Loucy (cell line): Measurements from ENCODE around the gene ADGRB3.

ENCODE experiments used
- H2AFZ ChIP-seq: fragments of 200-600 bp; sonication (generic); 2 replicates; pipeline ENCODE4 v1.6.0; 2016; ENCODE audit warnings: antibody characterized with exemption, mild to moderate bottlenecking, low read length, moderate library complexity
- H3F3A ChIP-seq: fragments of 200-600 bp; 2 replicates; pipeline ENCODE4 v1.6.0; 2016; ENCODE audit warnings: antibody characterized with exemption, low read depth, mild to moderate bottlenecking
- H3K27me3 ChIP-seq: fragments of 200-600 bp; sonication (generic); 2 replicates; pipeline ENCODE4 v1.6.1; 2014; ENCODE audit warnings: low read length, mild to moderate bottlenecking; ENCODE audit not compliant: insufficient read depth, poor library complexity, severe bottlenecking
- H3K36me3 ChIP-seq: fragments of 200-600 bp; sonication (generic); 2 replicates; pipeline ENCODE4 v1.6.1; 2016; ENCODE audit warnings: low read length; ENCODE audit not compliant: insufficient read depth
- H3K4me1 ChIP-seq: fragments of 200-600 bp; sonication (generic); 2 replicates; pipeline ENCODE4 v1.5.1; 2014; ENCODE audit warnings: low read length, mild to moderate bottlenecking; ENCODE audit not compliant: insufficient read depth, poor library complexity, severe bottlenecking
- H3K4me2 ChIP-seq: fragments of 200-600 bp; sonication (generic); 2 replicates; pipeline ENCODE4 v1.6.0; 2014; ENCODE audit warnings: antibody characterized with exemption, low read length, low read depth, mild to moderate bottlenecking; ENCODE audit not compliant: poor library complexity, severe bottlenecking
- H3K4me3 ChIP-seq: fragments of 200-600 bp; sonication (generic); 2 replicates; pipeline ENCODE4 v1.5.1; 2014; ENCODE audit warnings: low read length, mild to moderate bottlenecking, mixed read lengths; ENCODE audit not compliant: poor library complexity, severe bottlenecking
- H3K79me2 ChIP-seq: fragments of 200-600 bp; sonication (generic); 2 replicates; pipeline ENCODE4 v1.6.1; 2014; ENCODE audit warnings: low read length; ENCODE audit not compliant: insufficient read depth
- H3K9ac ChIP-seq: fragments of 200-600 bp; sonication (generic); 2 replicates; pipeline ENCODE4 v1.6.0; 2014; ENCODE audit warnings: mild to moderate bottlenecking, low read depth, low read length, moderate library complexity; ENCODE audit not compliant: poor library complexity, severe bottlenecking
- H3K9me2 ChIP-seq: fragments of 200-600 bp; sonication (generic); replicated peaks from 2 replicates; pipeline ENCODE4 v1.6.1; 2016; ENCODE audit warnings: low read depth, low read length, mixed read lengths
- H3K9me3 ChIP-seq: fragments of 200-600 bp; sonication (generic); 2 replicates; pipeline ENCODE4 v1.6.1; 2014; ENCODE audit warnings: mild to moderate bottlenecking, antibody characterized with exemption, low read length, low read depth; ENCODE audit not compliant: insufficient read depth
- H4K20me1 ChIP-seq: fragments of 200-600 bp; sonication (generic); 2 replicates; pipeline ENCODE4 v1.6.0; 2014; ENCODE audit warnings: antibody characterized with exemption, low read length, mild to moderate bottlenecking; ENCODE audit not compliant: insufficient read depth, poor library complexity, severe bottlenecking
- EZH2phosphoT487 ChIP-seq: fragments of 200-600 bp; IDR thresholded peaks from 2 replicates; pipeline ENCODE4 v1.6.1; 2018; ENCODE audit warnings: antibody characterized with exemption, mild to moderate bottlenecking, moderate library complexity, borderline replicate concordance
- TF ChIP-seq, protein P1 (sequence below): fragments of 200-600 bp; sonication (generic); conservative IDR thresholded peaks from 2 replicates; pipeline ENCODE4 v1.5.1; 2014; ENCODE audit warnings: mild to moderate bottlenecking, antibody characterized with exemption, low read length

The ADGRB3 gene

DNA sequence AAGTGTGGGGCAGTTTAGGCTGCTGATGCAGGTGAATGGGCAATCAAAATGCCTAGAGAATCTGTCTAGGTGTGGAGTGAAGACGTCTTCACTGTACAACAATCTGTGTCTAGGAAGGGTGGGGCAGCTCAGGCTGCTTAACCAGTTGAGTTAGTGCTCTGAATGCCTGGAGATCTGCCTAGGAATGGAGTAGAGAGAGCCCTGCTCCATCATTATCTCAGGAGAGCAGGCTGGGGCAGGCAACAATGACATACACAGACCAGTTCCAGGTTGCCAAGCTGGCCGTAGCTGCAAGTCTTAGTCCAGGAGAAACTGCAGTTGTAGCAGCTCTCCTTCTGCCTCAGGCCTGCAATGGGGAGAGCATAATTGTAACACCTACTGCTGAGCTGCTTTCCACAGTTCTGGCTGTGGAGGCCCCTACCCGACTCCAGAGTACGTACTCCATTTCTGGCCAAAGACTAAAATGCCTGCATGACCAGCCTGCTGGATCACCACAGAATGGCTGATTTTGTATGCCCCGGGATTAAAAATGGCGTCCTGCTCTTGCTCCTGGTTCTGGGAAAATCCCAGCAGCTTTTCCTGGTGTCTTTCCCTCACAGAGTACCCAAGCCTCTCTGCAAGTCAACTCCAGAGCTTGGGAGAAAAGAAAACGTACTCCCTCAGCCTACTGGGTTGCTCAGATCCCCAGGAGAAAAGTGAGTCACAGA, 545.4 kb downstream of the ADGRB3 start:
- H3K79me2 ChIP-seq = no peaks in the 10 kb centered on the region
- H2AFZ ChIP-seq = no peak overlapping the region
- no peaks in the 10 kb centered on the region for H3F3A ChIP-seq
- no peaks in the 10 kb centered on the region for H3K4me1 ChIP-seq
- H3K4me2 ChIP-seq = no peak overlapping the region
- TF ChIP-seq, protein P1, sequence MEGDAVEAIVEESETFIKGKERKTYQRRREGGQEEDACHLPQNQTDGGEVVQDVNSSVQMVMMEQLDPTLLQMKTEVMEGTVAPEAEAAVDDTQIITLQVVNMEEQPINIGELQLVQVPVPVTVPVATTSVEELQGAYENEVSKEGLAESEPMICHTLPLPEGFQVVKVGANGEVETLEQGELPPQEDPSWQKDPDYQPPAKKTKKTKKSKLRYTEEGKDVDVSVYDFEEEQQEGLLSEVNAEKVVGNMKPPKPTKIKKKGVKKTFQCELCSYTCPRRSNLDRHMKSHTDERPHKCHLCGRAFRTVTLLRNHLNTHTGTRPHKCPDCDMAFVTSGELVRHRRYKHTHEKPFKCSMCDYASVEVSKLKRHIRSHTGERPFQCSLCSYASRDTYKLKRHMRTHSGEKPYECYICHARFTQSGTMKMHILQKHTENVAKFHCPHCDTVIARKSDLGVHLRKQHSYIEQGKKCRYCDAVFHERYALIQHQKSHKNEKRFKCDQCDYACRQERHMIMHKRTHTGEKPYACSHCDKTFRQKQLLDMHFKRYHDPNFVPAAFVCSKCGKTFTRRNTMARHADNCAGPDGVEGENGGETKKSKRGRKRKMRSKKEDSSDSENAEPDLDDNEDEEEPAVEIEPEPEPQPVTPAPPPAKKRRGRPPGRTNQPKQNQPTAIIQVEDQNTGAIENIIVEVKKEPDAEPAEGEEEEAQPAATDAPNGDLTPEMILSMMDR = no peak
- no peak for TF ChIP-seq EZH2phosphoT487
- no peaks in the 10 kb centered on the region for H3K9me2 ChIP-seq
- no peaks in the 10 kb centered on the region for H4K20me1 ChIP-seq
- no peak overlapping the region for H3K4me3 ChIP-seq
- H3K36me3 ChIP-seq = no peaks in the 10 kb centered on the region
- H3K9me3 ChIP-seq = no peaks in the 10 kb centered on the region
- H3K9ac ChIP-seq = no peak overlapping the region
- H3K27me3 ChIP-seq = no peaks in the 10 kb centered on the region

DNA sequence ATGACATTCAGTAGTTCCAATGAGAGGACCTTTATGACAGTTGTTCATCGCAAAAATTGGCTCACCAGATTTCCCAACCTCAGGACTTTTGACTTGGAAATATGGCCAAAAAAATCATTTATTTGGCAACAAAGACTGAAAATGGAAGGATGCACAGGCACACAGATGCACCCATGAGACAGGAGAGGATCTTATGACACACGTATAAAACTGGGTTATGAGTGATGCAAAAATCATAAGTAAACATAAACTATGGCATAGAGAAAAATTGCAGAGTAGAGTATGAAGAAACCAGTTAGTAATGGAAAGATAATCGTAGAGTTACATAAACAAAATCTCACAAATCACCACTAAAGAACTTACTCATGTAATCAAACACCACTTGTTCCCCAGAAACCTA, 546.9 kb downstream of the ADGRB3 start:
- TF ChIP-seq, protein P1 = no peak

DNA sequence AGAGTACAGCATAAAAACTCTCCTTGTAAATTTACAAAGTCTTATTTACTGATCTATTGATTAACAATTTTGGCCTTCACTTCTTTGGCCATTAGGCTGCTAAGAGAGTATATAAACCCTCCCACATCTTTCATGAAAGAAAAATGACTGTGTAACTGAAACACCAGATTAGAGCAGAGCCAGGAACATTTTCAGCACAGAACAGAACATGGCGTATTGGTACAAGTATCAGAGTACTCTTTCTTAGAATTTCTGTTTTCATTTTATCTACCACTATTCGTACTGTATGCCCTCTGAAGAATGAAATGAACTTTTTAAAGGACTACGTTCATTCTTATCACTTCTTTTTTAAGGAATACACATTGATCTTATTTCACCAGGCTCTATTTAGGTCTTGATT, 550.2 kb downstream of the ADGRB3 start:
- H3K9me3 ChIP-seq = no peaks in the 10 kb centered on the region

More for the DNA sequence above, 546.9 kb downstream of the ADGRB3 start:
- Histone ChIP-seq H3K27me3 (no peaks in the 10 kb centered on the region), H3K4me3 (no peak overlapping the region), H3K4me1 (no peaks in the 10 kb centered on the region), H3F3A (no peaks in the 10 kb centered on the region), H4K20me1 (no peaks in the 10 kb centered on the region), H3K79me2 (no peaks in the 10 kb centered on the region), H3K9me3 (no peaks in the 10 kb centered on the region), H3K36me3 (no peaks in the 10 kb centered on the region), H2AFZ (no peak overlapping the region), H3K9me2 (no peaks in the 10 kb centered on the region), H3K9ac (no peak overlapping the region), H3K4me2 (no peak overlapping the region)

More for the DNA sequence above, 550.2 kb downstream of the ADGRB3 start:
- no peak overlapping the region for H3K4me2 ChIP-seq
- H3K9me2 ChIP-seq = no peaks in the 10 kb centered on the region
- H3K4me1 ChIP-seq = no peaks in the 10 kb centered on the region
- no peaks in the 10 kb centered on the region for H4K20me1 ChIP-seq
- H3K4me3 ChIP-seq = no peak overlapping the region
- H2AFZ ChIP-seq = no peak overlapping the region
- no peaks in the 10 kb centered on the region for H3K79me2 ChIP-seq
- no peaks in the 10 kb centered on the region for H3F3A ChIP-seq
- H3K27me3 ChIP-seq = no peaks in the 10 kb centered on the region
- TF ChIP-seq, protein P1 = no peak
- no peak for TF ChIP-seq EZH2phosphoT487
- no peaks in the 10 kb centered on the region for H3K36me3 ChIP-seq
- H3K9ac ChIP-seq = no peak overlapping the region
